HG02970 (cell line): Measurements from ENCODE around the gene PLCB4.

Experiments
- ATAC-seq: cut with Tn5 transposase; IDR thresholded peaks from one replicate; pipeline ENCODE4 v1.9.1; 2021; ENCODE audit warnings: mild to moderate bottlenecking, moderate library complexity, moderate number of reproducible peaks; ENCODE audit not compliant: unreplicated experiment, low FRiP score

The PLCB4 gene

DNA sequence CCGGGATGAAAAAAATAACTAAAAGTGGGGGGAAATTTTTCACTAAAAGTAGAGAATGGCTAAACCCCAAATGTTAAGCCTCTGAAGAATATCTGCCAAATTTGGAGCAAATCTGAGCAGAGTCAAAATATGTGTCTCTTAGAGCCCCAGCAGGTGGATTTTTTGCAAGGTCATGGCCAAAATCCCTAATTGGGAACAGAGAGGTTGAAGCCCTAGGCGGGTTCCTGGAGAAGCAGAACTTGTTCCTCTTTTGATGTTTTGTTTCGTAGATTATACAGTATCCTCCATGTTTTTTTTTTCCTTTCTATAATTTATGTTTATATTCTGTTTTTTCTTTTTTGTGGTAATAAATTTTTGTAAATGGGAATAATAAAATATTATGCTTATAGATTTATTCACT, 94.4 kb downstream of the PLCB4 start:
- ATAC-seq: no peak

GRCh38 chr20:9163995-9164394, 95.1 kb downstream of the PLCB4 start:
- ATAC-seq: no peak

DNA sequence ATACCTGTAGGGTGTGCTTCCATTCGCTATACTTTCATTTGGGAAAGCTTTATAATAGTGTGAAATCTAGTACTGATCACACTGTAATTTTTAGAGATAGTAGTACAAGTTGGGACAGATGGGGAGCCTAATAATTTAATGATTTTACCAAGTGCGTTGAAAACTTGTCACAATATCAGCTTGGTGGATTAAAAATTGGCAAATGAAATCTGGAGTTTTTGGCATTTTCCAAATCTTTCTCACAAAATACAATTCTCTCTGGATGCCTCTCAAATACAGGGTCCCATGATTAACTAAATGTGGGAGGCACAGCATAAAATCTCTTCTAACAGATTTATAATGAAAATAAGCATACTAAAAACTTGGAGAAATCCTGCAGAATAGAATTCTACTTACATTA, 96.4 kb downstream of the PLCB4 start:
- ATAC-seq: no peak

DNA sequence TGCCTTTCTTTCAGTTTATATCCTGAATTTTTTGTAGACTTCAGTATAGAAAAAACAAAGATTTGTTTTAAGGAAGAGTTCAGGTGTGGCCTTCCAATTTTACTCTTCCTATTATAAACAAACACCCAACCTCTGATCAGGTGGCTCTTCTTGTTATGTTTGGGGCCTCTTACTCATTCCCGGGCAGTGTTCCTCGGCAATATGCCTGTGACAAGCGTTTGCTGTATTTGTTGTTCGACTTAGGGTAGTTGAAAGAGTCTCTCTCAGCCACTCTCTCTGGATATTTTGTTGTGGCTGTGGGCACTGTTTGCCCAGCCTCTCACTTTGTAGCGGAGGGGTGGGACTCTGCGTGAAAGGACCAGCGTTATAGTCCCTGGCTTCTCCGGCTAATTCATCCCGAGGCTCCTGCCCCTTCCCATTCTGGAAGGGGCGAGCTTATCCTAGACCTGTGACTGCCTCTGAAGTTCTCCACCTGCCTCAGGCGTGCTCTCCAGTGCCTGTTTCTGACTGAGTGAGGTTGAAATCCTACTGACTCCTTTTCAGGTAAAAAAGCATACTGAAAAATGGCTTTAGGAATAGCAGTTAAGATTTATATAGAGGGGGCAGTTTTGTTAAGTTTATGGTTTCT, 97.4 kb downstream of the PLCB4 start:
- ATAC-seq: no peak

GRCh38 chr20:9169409-9169808, 100.5 kb downstream of the PLCB4 start:
- no peak for ATAC-seq

- no peak for ATAC-seq
Measured at GRCh38 chr20:9172851-9173250, 104.0 kb downstream of the PLCB4 start.

DNA sequence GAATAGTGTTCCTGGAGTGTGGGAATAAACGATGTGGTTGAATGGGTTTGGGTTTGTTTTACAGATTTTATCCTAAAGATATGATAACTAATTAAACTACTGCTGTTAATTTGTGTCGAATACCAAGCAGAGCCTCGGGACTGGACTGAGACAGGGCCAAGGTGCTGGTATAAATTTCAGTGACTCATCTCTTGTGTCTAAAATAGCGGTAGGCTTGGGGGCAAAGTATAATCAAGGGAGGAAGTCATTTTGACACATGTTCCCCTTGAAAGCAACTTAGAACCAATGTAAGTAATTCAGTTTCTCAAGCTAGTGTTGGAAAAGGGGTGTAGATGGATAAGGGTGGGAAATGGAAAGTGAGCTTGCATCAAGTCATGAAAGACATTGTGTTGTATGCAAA, 108.4 kb downstream of the PLCB4 start:
- ATAC-seq: no peak

- no peak for ATAC-seq
Measured at GRCh38 chr20:9179193-9179802, 110.4 kb downstream of the PLCB4 start.

GRCh38 chr20:9179867-9180266, 111.0 kb downstream of the PLCB4 start:
- no peak for ATAC-seq

GRCh38 chr20:9180481-9181257, 111.8 kb downstream of the PLCB4 start:
- no peak for ATAC-seq

GRCh38 chr20:9185511-9185910, 116.6 kb downstream of the PLCB4 start:
- ATAC-seq: no peak

GRCh38 chr20:9186396-9186795, 117.5 kb downstream of the PLCB4 start:
- ATAC-seq: no peak

GRCh38 chr20:9195031-9195430, 126.1 kb downstream of the PLCB4 start:
- ATAC-seq: no peak

DNA sequence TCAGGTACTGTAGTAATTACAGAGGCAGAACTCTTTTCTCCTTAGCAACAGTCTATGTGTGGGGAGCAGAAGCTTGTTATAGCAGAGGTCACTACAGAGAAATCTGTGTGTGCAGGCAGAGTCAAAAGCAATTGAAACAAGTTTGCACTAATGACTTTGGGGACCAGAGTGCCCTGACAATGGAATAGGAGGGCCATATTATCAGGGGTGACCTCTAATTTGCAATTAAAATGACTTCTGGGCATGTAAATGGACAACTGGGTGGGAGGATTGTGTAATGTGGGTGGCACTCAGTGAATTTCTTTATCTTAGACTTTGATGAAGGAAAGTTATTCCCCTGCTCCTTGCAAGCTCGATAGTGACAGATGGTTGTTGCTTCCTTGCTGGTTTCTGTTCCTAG, 127.2 kb downstream of the PLCB4 start:
- no peak for ATAC-seq

- ATAC-seq: no peak
Measured at GRCh38 chr20:9198460-9198859, 129.6 kb downstream of the PLCB4 start.

- no peak for ATAC-seq
Measured at GRCh38 chr20:9200196-9200595, 131.3 kb downstream of the PLCB4 start.

DNA sequence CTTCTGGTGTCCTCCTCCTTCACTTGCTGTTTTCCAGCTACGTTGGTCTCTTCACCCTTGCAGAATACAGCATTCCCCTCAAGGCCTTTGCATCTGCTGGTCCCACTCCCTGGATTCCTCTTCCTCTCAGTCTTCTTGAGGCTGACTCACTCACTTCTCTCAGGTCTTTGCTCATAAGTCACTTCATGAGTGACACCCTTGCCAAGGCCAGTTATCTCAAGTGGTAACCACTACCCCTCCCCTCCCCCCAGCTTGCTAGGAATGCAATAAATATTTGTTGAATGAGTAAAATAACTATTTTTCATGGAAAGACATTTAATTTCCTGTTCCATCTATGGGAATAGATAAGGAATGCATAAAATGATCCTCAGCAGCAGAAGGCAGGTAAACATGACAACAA, 131.7 kb downstream of the PLCB4 start:
- no peak for ATAC-seq

GRCh38 chr20:9202420-9203080, 133.7 kb downstream of the PLCB4 start:
- no peak for ATAC-seq

GRCh38 chr20:9203081-9203447, 134.2 kb downstream of the PLCB4 start:
- no peak for ATAC-seq

DNA sequence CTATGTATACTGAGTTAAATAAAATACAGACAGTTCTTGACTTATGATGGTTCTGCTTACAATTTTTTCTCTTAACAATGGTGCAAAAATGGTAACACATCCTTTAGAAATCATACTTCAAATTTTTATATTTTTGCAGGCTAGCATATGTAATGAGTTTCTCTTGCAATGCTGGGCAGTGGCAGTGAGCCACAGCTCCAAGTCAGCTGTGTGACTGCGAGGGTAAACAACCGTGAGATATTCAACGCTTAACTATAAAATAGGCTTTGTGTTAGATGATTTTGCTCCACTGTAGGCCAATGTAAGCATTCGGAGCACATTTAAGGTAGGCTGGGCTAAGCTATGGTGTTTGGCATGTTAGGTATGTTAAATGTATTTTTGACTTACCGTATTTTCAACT, 136.1 kb downstream of the PLCB4 start:
- no peak for ATAC-seq

DNA sequence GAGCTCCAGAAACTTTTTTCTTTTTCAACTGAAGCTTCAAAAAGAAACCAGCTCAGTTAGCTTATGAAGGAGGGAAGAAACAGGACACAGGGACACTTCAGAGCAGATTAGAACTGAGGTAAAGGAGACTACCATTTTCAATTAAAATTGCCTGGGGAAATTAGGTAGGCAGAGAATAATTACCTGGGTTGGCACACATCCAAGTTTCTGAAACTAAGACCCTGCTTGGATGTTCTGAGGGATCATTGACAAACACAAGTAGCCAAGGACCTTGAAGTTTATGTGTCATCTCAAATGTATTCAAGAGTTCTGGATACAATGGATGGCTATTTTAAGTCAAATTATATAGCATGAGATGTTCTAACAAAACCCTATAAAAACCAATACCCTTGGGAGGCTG, 137.6 kb downstream of the PLCB4 start:
- ATAC-seq: no peak
